Bronchial epithelial cell (primary cell): ENCODE results near the gene SPEG. TPM values are rescaled to one million over a fixed set of nuclear protein-coding genes. Genes with fewer than 3 reads are reported as not detected.

Experiments used
- DNase-seq: peaks from one replicate; pipeline ENCODE4 v3.0.0-alpha.2; 2010; ENCODE audit warnings: low read depth
- FAIRE-seq: peaks from 2 replicates; lab custom pipeline; 2011; peaks lifted over from hg19 to GRCh38; lab: Jason Lieb, UNC
- H3K27me3 ChIP-seq: 2 replicates; pipeline ENCODE4 v1.5.1; 2011; ENCODE audit warnings: low read length; ENCODE audit not compliant: control insufficient read depth, insufficient read depth
- H3K36me3 ChIP-seq: 2 replicates; pipeline ENCODE4 v1.5.1; 2011; ENCODE audit warnings: low read length; ENCODE audit not compliant: control insufficient read depth, insufficient read depth
- H3K4me3 ChIP-seq: 2 replicates; pipeline ENCODE4 v1.5.1; 2011; ENCODE audit warnings: mild to moderate bottlenecking, low read depth, low read length, control low read depth
- CTCF ChIP-seq: IDR thresholded peaks from 2 replicates; pipeline ENCODE4 v1.5.1; 2011; ENCODE audit warnings: mild to moderate bottlenecking, moderate library complexity, low read length, control low read depth, inconsistent platforms; ENCODE audit not compliant: insufficient read depth, severe bottlenecking
- total RNA-seq: library from RNA; depleted of rRNA; stranded (reverse); fragments of >200 nt; gene quantifications from 2 replicates; pipeline ENCODE4 v1.2.1, GENCODE V29; 2014

The SPEG gene
- total RNA-seq, 1 donor from 2014 or later: 1.8 TPM

GRCh38 chr2:219435701-219436100, 1.1 kb downstream of the SPEG start:
- H3K36me3 ChIP-seq: no peaks in the 10 kb centered on the region
- no peak for DNase-seq
- no peak for TF ChIP-seq CTCF
- no peak for FAIRE-seq
- H3K27me3 ChIP-seq: peaks cover 4% of the 10 kb centered on the region
- no peak overlapping the region for H3K4me3 ChIP-seq

GRCh38 chr2:219436491-219436890, 1.8 kb downstream of the SPEG start:
- no peaks in the 10 kb centered on the region for H3K36me3 ChIP-seq
- no peak for FAIRE-seq
- peaks cover 4% of the 10 kb centered on the region for H3K27me3 ChIP-seq
- no peak overlapping the region for H3K4me3 ChIP-seq
- DNase-seq: no peak
- TF ChIP-seq CTCF: no peak

- DNase-seq: no peak
- TF ChIP-seq CTCF: no peak
- no peak for FAIRE-seq
Measured at GRCh38 chr2:219437141-219437540, 2.5 kb downstream of the SPEG start.

GRCh38 chr2:219437690-219438206, 3.1 kb downstream of the SPEG start:
- H3K36me3 ChIP-seq: no peaks in the 10 kb centered on the region
- no peak for TF ChIP-seq CTCF
- no peak overlapping the region for H3K4me3 ChIP-seq
- H3K27me3 ChIP-seq: peaks cover 4% of the 10 kb centered on the region
- DNase-seq (no peak), FAIRE-seq (peak; percentile 50)

More at GRCh38 chr2:219437141-219437540, 2.5 kb downstream of the SPEG start:
- Histone ChIP-seq H3K36me3 (no peaks in the 10 kb centered on the region), H3K4me3 (no peak overlapping the region), H3K27me3 (peaks cover 4% of the 10 kb centered on the region)

- DNase-seq: no peak
- peak; percentile 75 for FAIRE-seq
- H3K36me3 ChIP-seq: no peaks in the 10 kb centered on the region
- no peak for TF ChIP-seq CTCF
- H3K27me3 ChIP-seq: peaks cover 4% of the 10 kb centered on the region
- H3K4me3 ChIP-seq: no peak overlapping the region
Measured at GRCh38 chr2:219438453-219438852, 3.8 kb downstream of the SPEG start.

- TF ChIP-seq CTCF: no peak
Measured at GRCh38 chr2:219439506-219439905, 4.9 kb downstream of the SPEG start.

More at GRCh38 chr2:219439506-219439905, 4.9 kb downstream of the SPEG start:
- no peak for DNase-seq
- FAIRE-seq: no peak
- Histone ChIP-seq H3K36me3 (no peaks in the 10 kb centered on the region), H3K27me3 (peaks cover 4% of the 10 kb centered on the region), H3K4me3 (no peak overlapping the region)
